GM21528 (cell line): Measurements from ENCODE around the gene MTG1.
"Not testable (repeated sequence)": the region's sequence is repeated elsewhere in the genome, so short reads cannot be mapped to it uniquely, and the experiment has no call there.

Experiments used
- ATAC-seq: cut with Tn5 transposase; IDR thresholded peaks from one replicate; pipeline ENCODE4 v1.9.1; 2021; ENCODE audit warnings: mild to moderate bottlenecking, moderate library complexity; ENCODE audit not compliant: unreplicated experiment, low FRiP score

The MTG1 gene

GRCh38 chr10:133397938-133398337, 4.0 kb downstream of the MTG1 start:
- no peak for ATAC-seq

GRCh38 chr10:133399123-133399601, 5.2 kb downstream of the MTG1 start:
- ATAC-seq: no peak

- peak; percentile 77 for ATAC-seq
These were observed 6.9 kb downstream of the MTG1 start for GRCh38 chr10:133400624-133401424.

GRCh38 chr10:133401500-133401899, 7.5 kb downstream of the MTG1 start:
- ATAC-seq: peak; percentile 24

GRCh38 chr10:133401981-133402725, 8.2 kb downstream of the MTG1 start:
- ATAC-seq: no peak

- no peak for ATAC-seq
These were observed 9.4 kb downstream of the MTG1 start for GRCh38 chr10:133403359-133403758.

- no peak for ATAC-seq
These were observed 9.8 kb downstream of the MTG1 start for GRCh38 chr10:133403784-133404183.

GRCh38 chr10:133405272-133405671, 11.3 kb downstream of the MTG1 start:
- no peak for ATAC-seq

- ATAC-seq: no peak
These were observed 12.0 kb downstream of the MTG1 start for GRCh38 chr10:133405844-133406527.

GRCh38 chr10:133411523-133412380, 17.8 kb downstream of the MTG1 start:
- ATAC-seq: no peak

GRCh38 chr10:133412381-133412711, 18.4 kb downstream of the MTG1 start:
- ATAC-seq: no peak

GRCh38 chr10:133414401-133414800, 20.4 kb downstream of the MTG1 start:
- ATAC-seq: not testable (repeated sequence)

- ATAC-seq: no peak
These were observed 21.8 kb downstream of the MTG1 start for GRCh38 chr10:133415752-133416151.

- ATAC-seq: no peak
These were observed 24.5 kb downstream of the MTG1 start for GRCh38 chr10:133418289-133418993.

GRCh38 chr10:133419211-133419950, 25.4 kb downstream of the MTG1 start:
- ATAC-seq: no peak

GRCh38 chr10:133420028-133420427, 26.1 kb downstream of the MTG1 start:
- ATAC-seq: no peak

GRCh38 chr10:133420579-133420978, 26.6 kb downstream of the MTG1 start:
- no peak for ATAC-seq

- ATAC-seq: no peak
These were observed 27.6 kb downstream of the MTG1 start for GRCh38 chr10:133421336-133422222.
